Left ventricle myocardium superior (tissue), 1 donor: ENCODE data around the gene BRAF. TPM values are rescaled to one million over a fixed set of nuclear protein-coding genes. Genes with fewer than 3 reads are reported as not detected.
"Not testable (repeated sequence)": the region's sequence is repeated elsewhere in the genome, so short reads cannot be mapped to it uniquely, and the experiment has no call there.

Source experiments
- ATAC-seq: fragments of 200-7000 bp; cut with Tn5 transposase; one replicate; pipeline ENCODE4 v1.9.1; 2020; ENCODE audit warnings: mild to moderate bottlenecking, moderate library complexity
- DNase-seq: peaks from one replicate; pipeline ENCODE4 v3.0.0-alpha.2; 2020
- intact Hi-C: fragments of 100-400 bp; cut with micrococcal nuclease; formaldehyde crosslinking; loops from one replicate; pipeline ENCODE4 v1.11.0; 2022
- total RNA-seq: library from RNA; stranded (reverse); fragmentation: NEBNext Ultra II Directional; extraction: Animal tissue kit (Norgen Biotek cat#: 25700); gene quantifications from one replicate; pipeline ENCODE4 v1.2.1, GENCODE V29; 2021
- donor health status: DM: no; HTN: yes; CAD: no; lungs with severe emphysema.

The BRAF gene
- total RNA-seq, 1 donor from 2014 or later, result 17.9 TPM

GRCh38 chr7:140888087-140888486, 36.6 kb downstream of the BRAF start:
- DNase-seq (no peak), ATAC-seq (no peak)
- intact Hi-C loops, result no loop called here

- ATAC-seq (no peak), DNase-seq (no peak)
- intact Hi-C loops, result no loop called here
Measured at GRCh38 chr7:140885735-140886334, 38.9 kb downstream of the BRAF start.

GRCh38 chr7:140883378-140883777, 41.4 kb downstream of the BRAF start:
- ATAC-seq (no peak), DNase-seq (no peak)
- intact Hi-C loops, result no loop called here

- DNase-seq, ATAC-seq, intact Hi-C loops: not testable (repeated sequence)
Measured at GRCh38 chr7:140882834-140883233, 41.9 kb downstream of the BRAF start.

- no peak for ATAC-seq
- no peak for DNase-seq
- intact Hi-C loops, result no loop called here
Measured at GRCh38 chr7:140881507-140882228, 43.1 kb downstream of the BRAF start.

- ATAC-seq, result no peak
- intact Hi-C loops, result no loop called here
- DNase-seq, result no peak
Measured at GRCh38 chr7:140877249-140877524, 47.5 kb downstream of the BRAF start.

GRCh38 chr7:140876519-140877248, 48.0 kb downstream of the BRAF start:
- no peak for DNase-seq
- ATAC-seq, result no peak
- intact Hi-C loops, result no loop called here

GRCh38 chr7:140873434-140873833, 51.3 kb downstream of the BRAF start:
- no peak for DNase-seq
- intact Hi-C loops, result no loop called here
- ATAC-seq, result peak; percentile 48

- DNase-seq (no peak), ATAC-seq (no peak)
- intact Hi-C loops, result no loop called here
Measured at GRCh38 chr7:140870003-140870402, 54.7 kb downstream of the BRAF start.

- DNase-seq, result no peak
- intact Hi-C loops, result no loop called here
- no peak for ATAC-seq
Measured at GRCh38 chr7:140869430-140869829, 55.3 kb downstream of the BRAF start.

GRCh38 chr7:140867467-140868462, 57.0 kb downstream of the BRAF start:
- DNase-seq (no peak), ATAC-seq (no peak)
- intact Hi-C loops, result no loop called here

GRCh38 chr7:140866926-140867325, 57.8 kb downstream of the BRAF start:
- intact Hi-C loops, result no loop called here
- ATAC-seq, result no peak

GRCh38 chr7:140864732-140865131, 60.0 kb downstream of the BRAF start:
- ATAC-seq, result no peak
- intact Hi-C loops, result no loop called here
- no peak for DNase-seq

More at GRCh38 chr7:140866926-140867325, 57.8 kb downstream of the BRAF start:
- no peak for DNase-seq

GRCh38 chr7:140863867-140864266, 60.9 kb downstream of the BRAF start:
- no peak for ATAC-seq
- intact Hi-C loops, result no loop called here
- DNase-seq, result no peak

- no peak for ATAC-seq
Measured at GRCh38 chr7:140863184-140863583, 61.5 kb downstream of the BRAF start.

GRCh38 chr7:140857048-140857447, 67.7 kb downstream of the BRAF start:
- intact Hi-C loops, result no loop called here
- DNase-seq, result no peak

More at GRCh38 chr7:140863184-140863583, 61.5 kb downstream of the BRAF start:
- DNase-seq, result no peak
- intact Hi-C loops, result no loop called here

GRCh38 chr7:140841166-140841715, 83.5 kb downstream of the BRAF start:
- ATAC-seq, result no peak
- DNase-seq, result no peak
- intact Hi-C loops, result no loop called here

More at GRCh38 chr7:140857048-140857447, 67.7 kb downstream of the BRAF start:
- ATAC-seq, result no peak

GRCh38 chr7:140831724-140832123, 93.0 kb downstream of the BRAF start:
- no peak for ATAC-seq
- no peak for DNase-seq
- intact Hi-C loops, result no loop called here

GRCh38 chr7:140829720-140830119, 95.0 kb downstream of the BRAF start:
- intact Hi-C loops, result no loop called here
- DNase-seq (no peak), ATAC-seq (no peak)
